Thyroid gland (tissue), 4 donors: ENCODE data around the gene WASF3.

Experiments
- CTCF ChIP-seq, 6 experiments: fragments of 200-600 bp in 3 of 6; fragments of 450-650 bp in 3 of 6; sonication (generic) in 3 of 6; IDR thresholded peaks; one replicate each; pipeline ENCODE4 v1.5.1; 2016 to 2019; ENCODE audit warnings: antibody characterized with exemption in 6 of 6, mild to moderate bottlenecking in 2 of 6, inconsistent platforms in 1 of 6, moderate library complexity in 1 of 6
- POLR2A ChIP-seq, 2 donors: fragments of 450-650 bp; IDR thresholded peaks; one replicate each; pipeline ENCODE4 v1.6.1; 2017; ENCODE audit warnings: antibody characterized with exemption in 2 of 2, mild to moderate bottlenecking in 2 of 2, moderate library complexity in 1 of 2

GRCh38 chr13:26664876-26665275 lies 107.4 kb downstream of the WASF3 start:
- TF ChIP-seq CTCF (IDR thresholded peaks at IDR 0.05), result no peak
- no peak for TF ChIP-seq POLR2A (IDR thresholded peaks at IDR 0.05)
